Amniotic epithelial cell (primary cell): ENCODE results near the gene C19orf47.
"Not testable (repeated sequence)": the region's sequence is repeated elsewhere in the genome, so short reads cannot be mapped to it uniquely, and the experiment has no call there.

Experiments used
- DNase-seq: peaks from one replicate; pipeline ENCODE4 v3.0.0-alpha.2; 2010; ENCODE audit warnings: low read depth

Gene C19orf47

DNA sequence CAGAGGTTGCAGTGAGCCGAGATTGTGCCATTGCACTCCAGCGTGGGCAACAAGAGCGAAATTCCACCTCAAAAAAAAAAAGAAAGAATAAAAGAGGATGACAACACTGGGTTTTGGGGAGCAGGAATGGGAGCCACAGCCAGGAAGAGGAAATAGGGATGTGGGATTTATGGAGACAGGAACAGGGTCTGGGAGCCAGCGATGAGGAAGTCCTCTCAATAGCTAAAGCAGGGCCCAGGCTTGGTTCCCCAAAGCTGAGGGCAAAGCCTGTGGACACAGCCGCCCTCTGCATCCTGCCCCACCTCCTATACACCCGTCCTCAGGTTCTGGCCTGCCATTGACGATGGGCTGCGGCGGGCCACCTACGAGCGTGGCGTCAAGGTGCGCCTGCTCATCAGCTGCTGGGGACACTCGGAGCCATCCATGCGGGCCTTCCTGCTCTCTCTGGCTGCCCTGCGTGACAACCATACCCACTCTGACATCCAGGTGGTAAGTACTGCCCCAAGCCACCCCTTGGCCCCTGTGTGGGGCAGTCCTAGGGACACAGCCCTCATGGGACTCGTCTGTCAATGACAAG, 28.2 kb upstream of the C19orf47 start:
- no peak for DNase-seq

DNA sequence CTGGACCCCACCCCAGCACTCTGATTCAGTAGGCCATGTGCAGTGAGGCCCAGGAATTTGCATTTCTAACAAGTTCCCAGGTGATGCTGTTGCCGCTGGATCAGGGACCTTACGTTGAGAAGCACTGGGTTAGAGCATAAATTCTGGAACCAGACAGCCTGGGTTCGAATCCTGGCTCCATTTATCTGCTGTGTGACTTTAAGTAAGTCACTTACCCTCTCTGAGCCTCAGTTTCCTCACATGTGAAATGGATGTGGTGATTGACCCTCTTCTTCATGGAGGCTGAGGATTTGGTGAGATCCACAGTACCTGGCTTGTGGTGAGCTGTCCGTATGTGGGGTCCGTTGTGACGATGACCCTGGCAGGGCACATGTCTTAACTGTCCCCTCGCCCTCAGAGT, 25.9 kb upstream of the C19orf47 start:
- no peak for DNase-seq

DNA sequence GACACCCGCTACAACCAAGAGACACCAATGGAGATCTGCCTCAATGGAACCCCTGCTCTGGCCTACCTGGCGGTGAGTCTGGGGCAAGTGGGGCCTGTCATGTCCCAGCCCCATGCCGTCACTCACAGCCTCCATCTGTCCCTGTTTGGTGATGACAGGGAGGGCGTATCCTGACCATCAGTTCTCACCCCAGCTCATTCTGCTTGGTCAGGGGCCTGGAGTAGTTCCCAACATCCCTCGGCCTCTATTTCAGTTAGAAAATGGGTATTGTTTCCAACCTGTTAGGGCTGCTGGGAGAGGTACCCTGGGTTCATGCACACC, 23.6 kb upstream of the C19orf47 start:
- DNase-seq: no peak

DNA sequence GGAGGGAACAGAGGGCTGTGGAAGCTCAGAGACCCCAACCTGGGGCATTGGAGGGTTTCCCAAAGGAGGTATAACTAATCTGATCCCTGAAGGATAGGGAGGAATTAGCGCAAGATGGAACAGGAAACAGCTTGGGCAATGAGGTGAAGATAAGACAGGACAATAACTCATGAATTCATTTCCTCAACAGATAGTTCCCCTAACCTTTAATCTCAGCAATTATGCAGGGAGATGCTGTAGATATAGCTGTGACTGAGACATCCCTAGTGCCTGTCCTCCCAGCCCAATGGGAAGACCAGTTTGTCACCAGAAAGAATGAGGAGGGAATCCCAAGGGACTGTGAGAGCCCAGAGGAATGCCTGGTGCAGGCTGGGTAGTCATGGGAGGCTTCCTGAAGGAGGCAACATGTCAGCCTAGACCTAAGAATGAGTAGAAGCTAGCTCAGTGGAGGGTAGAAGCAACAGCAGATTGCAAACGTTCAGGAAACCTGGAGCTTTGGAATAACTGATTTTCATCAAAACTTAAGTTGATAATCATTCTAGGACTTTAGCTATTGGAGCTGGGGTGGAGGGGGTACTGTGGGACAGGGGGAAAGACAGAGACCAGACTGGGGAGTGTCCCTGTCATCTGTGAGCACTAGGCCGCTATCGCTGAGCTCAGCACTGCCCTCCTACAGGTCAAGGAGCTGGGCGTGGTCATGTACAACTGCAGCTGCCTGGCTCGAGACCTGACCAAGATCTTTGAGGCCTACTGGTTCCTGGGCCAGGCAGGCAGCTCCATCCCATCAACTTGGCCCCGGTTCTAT, 23.0 kb upstream of the C19orf47 start:
- no peak for DNase-seq

DNA sequence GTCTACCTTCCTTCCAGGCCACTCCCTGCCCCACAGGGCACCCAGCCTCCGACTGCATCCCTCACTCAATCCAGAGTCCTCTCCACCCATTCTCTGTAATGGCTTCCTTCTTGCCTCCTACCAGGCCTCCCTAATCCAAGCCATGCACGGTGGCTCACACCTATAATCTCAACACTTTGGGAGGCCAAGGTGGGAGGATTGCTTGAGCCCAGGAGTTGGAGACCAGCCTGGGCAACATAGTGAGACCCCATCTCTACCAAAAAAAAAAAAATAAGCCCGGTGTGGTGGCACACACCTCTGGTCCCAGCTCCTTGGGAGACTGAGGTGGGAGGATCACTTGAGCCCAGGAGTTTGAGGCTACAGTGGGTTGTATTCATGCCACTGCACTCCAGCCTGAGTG, 22.1 kb upstream of the C19orf47 start:
- DNase-seq: not testable (repeated sequence)

DNA sequence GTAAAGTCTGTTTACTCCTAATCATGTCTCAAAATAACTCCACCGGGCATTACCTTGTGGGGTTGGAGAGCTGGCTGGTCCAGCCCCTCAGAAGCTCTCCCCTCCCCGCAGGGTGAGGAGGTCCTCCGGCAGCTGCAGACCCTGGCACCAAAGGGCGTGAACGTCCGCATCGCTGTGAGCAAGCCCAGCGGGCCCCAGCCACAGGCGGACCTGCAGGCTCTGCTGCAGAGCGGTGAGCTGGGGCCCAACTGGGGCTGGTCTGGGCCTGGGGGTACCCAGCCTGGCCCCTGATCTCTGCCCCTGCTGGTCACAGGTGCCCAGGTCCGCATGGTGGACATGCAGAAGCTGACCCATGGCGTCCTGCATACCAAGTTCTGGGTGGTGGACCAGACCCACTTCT, 21.6 kb upstream of the C19orf47 start:
- DNase-seq: no peak

DNA sequence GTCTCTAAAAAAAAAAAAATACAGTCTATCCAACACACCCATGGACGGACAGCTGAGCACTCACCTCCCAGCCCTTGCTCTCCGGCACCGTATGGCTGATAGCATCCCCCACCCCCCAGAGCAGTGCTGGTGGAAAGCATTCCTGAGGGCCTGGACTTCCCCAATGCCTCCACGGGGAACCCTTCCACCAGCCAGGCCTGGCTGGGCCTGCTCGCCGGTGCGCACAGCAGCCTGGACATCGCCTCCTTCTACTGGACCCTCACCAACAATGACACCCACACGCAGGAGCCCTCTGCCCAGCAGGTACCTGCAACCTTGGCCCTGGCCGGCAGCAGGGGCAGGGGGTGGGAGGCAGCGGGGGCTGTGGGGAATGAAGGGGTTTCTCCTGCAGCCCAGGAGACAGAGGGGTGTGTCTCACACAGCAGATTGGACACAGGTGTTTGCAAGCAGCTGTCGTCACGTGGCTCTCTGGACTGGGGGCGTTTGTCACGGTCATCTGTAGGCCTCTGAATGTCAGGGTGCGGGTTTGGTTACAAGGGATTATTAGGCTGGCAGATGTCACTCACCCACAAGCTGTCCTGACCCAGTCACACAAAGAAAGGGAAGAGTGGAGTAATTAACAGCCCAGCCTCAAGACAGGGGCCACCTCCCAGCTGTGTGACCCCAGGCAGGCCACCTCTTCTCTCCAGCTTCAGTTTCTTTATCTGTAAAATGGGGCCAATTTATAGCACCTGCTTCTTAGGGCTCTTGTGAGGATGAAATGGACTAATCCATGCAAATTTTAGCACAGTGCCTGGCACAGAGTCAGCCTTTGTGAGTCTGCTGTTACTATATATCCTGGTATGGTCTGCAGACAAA, 19.6 kb upstream of the C19orf47 start:
- DNase-seq: no peak

DNA sequence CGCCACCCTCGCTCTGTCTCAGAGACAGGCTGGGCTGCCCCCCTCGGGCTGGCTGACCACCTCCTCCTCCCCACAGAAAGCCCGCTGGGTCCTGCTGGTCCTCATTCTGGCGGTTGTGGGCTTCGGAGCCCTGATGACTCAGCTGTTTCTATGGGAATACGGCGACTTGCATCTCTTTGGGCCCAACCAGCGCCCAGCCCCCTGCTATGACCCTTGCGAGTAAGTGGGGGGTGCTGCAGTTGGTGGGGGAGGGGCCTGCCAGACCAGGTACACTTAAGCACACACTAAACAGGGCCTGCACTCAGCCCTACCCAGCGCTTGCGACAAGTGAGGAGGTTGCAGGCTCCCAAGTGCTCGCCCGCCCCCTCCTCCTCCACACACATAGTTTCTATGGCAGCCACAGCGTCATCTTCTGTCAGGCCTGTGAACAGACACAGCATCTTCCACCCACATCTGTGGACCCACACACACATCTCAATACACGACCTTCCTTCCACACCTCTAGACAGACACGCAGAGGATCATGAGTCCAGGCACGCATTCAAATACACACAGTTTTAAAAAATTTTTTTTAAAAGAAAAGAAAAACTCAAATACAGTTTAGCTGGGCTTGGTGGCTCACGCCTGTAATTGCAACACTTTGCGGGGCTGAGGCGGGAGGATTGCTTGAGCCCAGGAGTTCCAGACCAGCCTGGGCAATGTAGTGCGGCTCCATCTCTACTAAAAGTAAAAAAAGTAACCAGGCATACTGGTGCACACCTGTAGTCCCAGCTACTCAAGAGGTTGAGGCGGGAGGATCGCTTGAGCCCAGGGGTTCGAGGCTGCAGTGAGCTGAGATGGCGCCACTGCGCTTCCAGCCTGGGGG, 18.7 kb upstream of the C19orf47 start:
- DNase-seq: peak; percentile 74

DNA sequence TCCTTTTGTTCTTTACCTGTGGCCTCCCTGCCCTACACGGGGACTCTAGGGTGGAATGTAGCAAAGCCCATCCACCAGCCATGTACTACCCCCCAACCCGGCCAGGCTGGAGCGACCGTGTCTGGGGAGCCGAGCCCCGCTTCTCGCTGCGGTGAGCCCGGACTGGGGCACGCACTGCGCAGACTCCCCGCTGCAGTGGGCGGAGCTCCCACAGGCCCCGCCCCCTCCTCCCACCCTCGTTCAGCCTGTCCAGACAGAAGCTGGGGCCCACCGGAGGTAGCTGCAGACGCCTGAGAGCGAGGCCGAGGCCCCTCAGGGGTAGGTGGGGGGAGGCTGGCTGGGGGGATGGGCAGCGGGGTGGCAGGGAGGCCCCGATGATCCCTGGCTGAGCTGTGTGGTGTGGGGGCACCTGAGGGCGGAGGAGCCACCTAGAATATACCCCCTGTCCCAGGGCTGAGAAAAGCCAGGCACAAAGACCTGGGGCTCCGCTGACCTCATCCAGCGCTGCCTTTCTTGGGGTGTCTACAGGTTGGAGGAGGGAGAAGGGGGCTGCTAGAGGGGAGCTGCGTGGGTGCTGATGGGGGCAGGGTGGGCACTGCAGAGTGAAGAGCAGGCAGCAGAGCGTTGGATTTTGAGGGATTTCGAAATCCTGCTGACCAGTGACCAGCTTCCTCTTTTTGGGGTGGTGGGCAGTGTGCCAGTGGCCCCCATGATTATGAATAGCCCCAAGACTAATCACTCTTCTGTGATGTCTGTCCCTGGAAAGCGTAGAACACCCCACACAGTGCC, 17.6 kb upstream of the C19orf47 start:
- peak; percentile 65 for DNase-seq

DNA sequence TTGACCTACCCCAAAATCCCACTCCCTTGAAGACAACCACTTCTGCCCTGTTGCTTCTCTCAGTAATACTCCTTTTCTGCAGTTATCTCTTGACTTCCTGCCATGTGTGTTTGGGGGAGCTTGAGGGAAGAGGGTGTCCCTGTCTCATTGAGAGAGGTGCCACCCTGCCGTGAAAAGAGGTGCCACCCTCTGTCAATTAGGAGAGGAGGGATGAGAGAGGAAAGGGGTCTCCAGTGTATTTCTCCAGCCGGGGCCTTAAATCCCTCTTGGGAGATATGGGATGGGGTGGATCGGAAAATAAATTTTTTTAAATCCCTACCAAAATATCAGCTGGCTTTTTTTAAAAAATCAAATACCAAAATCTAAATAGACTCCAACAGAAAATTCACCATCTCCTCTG, 16.8 kb upstream of the C19orf47 start:
- no peak for DNase-seq

DNA sequence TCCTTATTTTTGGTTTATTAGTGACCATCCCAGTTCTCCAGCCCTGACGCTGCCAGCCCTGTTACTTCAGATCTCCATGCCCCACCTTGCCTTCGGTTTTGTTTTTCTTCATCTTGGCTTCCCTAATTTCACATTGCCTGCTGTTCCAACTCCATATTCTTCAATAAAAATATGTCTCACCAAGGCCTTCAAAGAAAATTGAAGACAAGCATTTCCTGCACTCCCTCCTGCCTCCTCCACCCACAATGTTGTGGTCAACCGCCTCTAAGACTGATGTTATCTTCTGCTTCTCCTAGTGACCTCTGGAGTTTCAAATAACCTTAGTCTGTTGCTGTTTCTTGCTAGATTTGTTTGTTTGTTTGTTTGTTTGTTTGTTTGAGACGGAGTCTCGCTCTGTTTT, 14.9 kb upstream of the C19orf47 start:
- DNase-seq: peak; percentile 79

DNA sequence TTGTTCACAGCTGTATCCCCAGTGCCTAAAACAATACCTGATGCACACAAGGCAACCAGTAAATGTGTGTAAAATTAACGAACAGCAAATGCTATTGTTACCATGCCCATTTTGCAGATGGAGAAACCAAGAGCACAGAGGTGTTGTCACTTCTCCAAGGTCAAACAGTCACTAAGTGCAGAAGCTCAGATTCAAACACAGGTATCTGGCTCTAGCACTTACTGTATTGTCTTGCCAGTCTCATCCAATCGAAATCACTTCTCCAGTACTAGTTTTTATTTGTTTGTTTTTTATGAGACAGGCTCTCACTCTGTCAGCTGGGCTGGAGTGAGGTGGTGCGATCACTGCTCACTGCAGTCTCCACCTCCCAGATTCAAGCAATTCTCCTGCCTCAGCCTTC, 14.0 kb upstream of the C19orf47 start:
- no peak for DNase-seq

DNA sequence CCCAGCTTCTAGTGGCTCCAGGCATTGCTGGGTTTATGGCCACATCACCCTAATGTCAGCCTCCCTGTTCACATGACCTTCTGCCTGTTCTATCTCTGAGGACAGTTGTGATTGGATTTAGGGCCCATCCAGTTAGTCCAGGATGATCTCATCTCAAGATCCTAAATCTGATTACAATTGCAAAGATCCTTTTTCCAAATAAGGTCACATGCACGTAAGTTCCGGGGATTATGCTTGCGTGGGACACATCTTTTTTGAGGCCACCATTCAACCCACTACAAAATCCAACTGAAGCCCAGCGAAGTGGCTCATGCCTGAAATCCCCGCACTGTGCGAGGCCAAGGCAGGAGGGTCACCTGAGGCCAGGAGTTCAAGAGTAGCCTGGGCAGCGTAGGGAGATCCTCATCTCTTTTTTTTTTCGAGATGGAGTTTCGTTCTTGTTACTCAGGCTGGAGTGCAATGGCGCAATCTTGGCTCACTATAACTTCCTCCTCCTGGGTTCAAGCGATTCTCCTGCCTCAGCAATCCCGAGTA, 12.6 kb upstream of the C19orf47 start:
- peak; percentile 18 for DNase-seq

DNA sequence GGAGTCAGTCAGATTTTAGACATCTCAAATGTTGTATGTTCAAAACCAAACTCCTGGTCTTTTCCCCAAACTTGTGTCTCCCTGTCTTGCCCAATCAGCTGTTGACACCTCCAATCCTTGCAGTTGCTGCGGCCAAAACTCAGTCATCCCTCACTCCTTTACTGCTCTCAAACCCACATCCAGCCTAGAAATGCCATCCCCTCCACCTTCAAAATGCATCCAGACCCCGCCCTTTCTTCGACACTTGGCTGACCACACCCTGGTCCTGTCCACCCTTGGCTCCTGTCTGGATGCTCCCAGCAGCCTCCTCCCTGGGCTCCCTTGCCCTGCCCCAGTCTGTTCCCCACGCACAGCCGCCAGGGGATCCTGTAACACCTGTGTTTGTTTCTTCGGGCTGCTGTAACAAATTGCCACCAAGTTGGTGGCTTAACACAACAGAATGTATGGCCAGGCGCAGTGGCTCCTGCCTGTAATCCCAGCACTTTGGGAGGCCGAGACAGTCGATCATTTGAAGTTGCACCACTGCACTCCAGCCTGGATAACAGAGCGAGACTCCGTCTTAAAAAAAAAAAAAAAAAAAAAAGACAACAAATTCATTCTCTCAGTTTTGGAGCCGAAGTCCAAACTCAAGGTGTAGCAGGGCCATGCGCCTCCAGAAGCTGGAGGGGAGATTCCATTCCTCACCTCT, 12.0 kb upstream of the C19orf47 start:
- DNase-seq: no peak

DNA sequence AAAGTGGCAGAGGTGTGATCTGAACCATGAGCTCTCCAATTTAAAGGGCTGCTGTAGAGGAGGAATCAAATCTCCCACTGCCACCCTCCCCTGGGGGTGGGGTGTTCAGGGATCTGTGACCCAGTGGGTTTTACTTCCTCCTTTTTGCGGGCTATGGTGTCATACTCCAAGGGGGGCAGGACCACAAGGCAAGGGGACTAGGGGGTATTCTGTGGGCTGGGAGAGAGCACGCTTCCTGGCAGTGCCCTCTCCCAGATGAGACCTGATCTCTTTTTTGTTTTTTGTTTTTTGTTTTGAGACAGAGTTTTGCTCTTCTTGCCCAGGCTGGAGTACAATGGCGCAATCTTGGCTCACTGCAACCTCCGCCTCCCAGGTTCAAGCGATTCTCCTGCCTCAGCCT, 10.6 kb upstream of the C19orf47 start:
- no peak for DNase-seq

DNA sequence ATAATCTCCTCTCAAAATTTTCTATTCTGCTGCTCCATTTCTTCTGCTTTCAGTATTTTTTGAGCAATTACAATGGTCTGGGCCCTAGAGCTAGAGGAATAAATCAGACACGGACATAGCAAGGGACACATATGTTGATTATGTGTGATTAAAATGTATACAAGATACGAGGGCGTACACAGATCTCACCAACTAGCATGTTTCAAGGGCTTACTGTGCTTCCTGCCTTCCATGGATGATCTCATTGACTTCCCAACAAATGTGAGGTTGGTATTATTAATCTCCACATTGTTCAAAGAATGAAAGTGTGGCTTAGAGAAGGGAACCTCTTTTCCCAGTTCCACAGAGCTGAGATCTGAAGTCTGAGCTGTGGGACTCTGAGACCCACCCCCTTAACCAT, 9.4 kb upstream of the C19orf47 start:
- no peak for DNase-seq

DNA sequence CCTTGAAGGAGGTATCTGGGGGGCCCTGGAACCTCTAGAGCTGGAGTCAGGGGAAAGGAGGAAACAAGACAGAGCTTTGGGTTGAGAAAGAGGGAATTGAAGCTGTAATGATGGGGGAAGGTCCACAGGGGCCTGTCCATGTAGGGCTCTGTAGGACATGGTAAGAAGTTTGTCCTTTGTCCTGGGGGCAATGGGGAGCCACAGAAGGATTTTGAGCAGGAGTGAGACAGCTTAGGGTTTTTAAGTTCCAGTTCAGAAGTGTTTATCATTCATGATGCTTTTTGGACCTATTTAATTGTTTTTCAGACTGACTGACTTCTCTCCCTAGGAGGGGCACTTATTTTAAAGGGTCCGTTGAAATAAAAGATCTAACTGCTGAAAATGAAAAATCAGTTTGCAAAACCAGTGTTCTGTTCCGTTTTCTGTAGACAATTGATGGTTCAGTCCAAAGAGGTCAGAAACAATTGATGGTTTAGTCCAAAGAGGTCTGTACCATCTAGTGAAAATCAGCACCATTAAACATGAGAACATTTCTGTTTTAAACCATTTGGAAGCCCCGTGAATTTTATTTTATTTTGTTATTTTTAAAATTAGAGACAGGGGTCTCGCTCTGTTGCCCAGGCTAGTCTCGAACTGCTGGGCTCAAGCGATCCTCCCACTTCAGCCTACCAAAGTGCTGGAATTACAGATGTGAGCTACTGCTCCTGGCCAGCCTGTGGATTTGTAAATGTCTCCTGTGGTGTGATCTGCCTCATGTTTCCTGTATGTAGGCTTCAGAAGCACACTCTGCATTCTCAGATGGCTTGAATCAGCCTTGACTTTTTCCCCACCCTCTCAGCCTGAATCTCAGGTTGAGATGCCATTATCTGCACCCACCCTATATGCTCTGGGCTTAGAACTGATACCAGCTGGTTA, 8.7 kb upstream of the C19orf47 start:
- DNase-seq: no peak

DNA sequence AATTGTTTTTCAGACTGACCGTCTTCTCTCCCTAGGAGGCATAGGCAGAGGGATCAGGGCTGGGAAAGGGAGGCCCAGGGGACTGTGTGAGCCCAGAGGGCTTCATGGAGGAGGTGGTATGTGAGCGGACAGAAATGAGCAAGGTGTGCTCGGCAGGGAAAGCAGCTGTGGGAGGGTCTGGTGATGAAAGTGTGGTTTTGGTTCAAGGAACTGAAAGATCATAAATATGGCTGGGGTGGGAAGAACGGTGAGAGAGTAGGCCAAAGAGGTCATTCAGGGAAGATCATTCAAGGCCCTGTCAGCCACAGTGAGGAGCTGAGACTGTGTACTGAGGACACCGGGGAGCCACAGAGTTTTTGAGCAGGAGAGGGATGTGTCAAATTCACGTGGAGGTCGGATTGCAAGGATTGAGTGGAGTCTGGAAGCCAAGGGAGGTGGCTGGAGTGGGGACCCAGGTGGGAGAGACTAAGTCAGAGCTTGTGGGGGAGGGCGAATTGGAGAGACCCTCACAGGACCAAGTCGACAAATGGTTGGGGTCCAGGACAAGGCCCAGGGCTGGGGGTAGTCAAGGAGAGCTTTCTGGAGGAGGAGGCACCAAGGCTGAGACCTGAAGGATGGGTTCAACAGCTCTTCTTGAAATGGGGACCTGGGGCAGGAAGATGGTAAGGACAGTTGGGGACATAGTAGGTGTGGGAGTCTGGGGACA, 7.9 kb upstream of the C19orf47 start:
- DNase-seq: no peak
